ENCODE results near the gene ERP29. TPM values are rescaled to one million over a fixed set of nuclear protein-coding genes. Genes with fewer than 3 reads are reported as not detected.

The ERP29 gene
- total RNA-seq, 1 donor from 2014 or later, result 159 TPM

DNA sequence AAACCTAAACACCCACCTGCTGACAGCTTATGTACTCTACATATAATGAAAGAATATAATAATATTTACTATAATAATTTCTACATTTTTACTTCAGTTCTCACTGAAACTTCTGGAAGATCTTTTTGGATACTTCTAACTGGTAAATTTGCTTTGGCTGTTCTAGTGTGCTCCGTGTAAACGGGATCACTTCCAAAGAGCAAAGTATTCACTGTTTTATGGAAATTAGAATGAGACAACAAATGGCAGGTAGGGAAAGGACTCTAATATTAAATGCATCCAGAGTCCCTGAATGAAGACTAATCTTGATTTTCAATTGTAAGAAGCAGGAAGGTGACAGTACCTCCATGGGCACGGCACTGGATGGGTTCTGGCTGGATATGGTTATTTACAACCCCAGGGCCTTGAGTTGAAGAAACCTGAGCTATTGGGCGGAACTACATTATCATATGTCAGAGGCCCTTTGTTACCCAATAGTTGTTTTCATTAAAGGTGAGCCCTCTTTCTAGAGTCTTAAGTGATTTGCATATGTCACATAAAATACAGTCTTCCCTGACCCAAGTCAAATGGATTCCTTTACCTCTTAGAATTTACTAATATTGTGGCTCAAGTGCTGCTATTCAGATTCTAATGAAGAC, 10.7 kb downstream of the ERP29 start:
- FAIRE-seq (no peak), DNase-seq (ENCODE audit: low read depth) (no peak)
- Histone ChIP-seq H3K4me3 (ENCODE audit: low read depth, low read length) (no peak overlapping the region), H3K36me3 (ENCODE audit: control insufficient read depth, insufficient read depth, low read length) (peaks cover 11% of the 10 kb centered on the region), H3K27me3 (ENCODE audit: control insufficient read depth, insufficient read depth, low read length) (no peaks in the 10 kb centered on the region)
- no peak for TF ChIP-seq CTCF (IDR thresholded peaks at IDR 0.05; ENCODE audit: insufficient read depth, low read length, severe bottlenecking)

DNA sequence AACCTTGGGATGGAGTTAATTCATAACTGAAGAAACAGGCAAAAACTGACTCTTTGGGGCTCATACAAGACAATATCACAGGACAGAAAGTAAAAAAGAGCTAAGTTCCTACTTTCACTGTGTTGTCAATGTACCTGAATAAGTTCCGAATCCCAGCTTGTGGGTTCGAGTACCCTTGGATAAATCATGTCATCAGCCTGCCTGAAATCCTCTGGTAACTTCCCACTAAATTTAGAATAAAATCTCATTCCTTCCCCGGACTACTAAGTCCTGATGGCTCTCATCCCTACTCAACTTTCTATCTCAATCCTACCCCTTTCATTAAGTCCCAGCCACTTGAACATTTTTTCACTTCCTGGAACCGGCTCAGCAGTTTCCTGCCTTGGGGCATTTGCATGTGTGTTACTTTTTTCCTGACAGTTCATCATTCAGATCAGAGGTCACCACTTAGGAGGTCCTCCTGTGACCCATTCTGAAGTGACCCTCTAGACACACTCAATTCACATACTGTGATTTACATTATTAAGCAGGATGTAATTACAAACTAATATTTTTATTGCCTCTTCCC, 12.7 kb downstream of the ERP29 start:
- TF ChIP-seq CTCF (IDR thresholded peaks at IDR 0.05; ENCODE audit: insufficient read depth, low read length, severe bottlenecking), result no peak
- Histone ChIP-seq H3K36me3 (ENCODE audit: control insufficient read depth, insufficient read depth, low read length) (peaks cover 10% of the 10 kb centered on the region), H3K27me3 (ENCODE audit: control insufficient read depth, insufficient read depth, low read length) (no peaks in the 10 kb centered on the region), H3K4me3 (ENCODE audit: low read depth, low read length) (no peak overlapping the region)
- DNase-seq (ENCODE audit: low read depth) (peak; percentile 23), FAIRE-seq (no peak)

- TF ChIP-seq CTCF (IDR thresholded peaks at IDR 0.05; ENCODE audit: insufficient read depth, low read length, severe bottlenecking), result no peak
- DNase-seq (ENCODE audit: low read depth) (no peak), FAIRE-seq (no peak)
- Histone ChIP-seq H3K27me3 (ENCODE audit: control insufficient read depth, insufficient read depth, low read length) (no peaks in the 10 kb centered on the region), H3K4me3 (ENCODE audit: low read depth, low read length) (no peak overlapping the region), H3K36me3 (ENCODE audit: control insufficient read depth, insufficient read depth, low read length) (peaks cover 6% of the 10 kb centered on the region)
Measured at GRCh38 chr12:112029301-112029700, 16.1 kb downstream of the ERP29 start.

GRCh38 chr12:112031472-112031871, 18.2 kb downstream of the ERP29 start:
- TF ChIP-seq CTCF (IDR thresholded peaks at IDR 0.05; ENCODE audit: insufficient read depth, low read length, severe bottlenecking), result no peak
- no peak for FAIRE-seq
- Histone ChIP-seq H3K36me3 (ENCODE audit: control insufficient read depth, insufficient read depth, low read length) (peaks cover 10% of the 10 kb centered on the region), H3K4me3 (ENCODE audit: low read depth, low read length) (no peak overlapping the region), H3K27me3 (ENCODE audit: control insufficient read depth, insufficient read depth, low read length) (no peaks in the 10 kb centered on the region)
- DNase-seq (ENCODE audit: low read depth), result no peak

DNA sequence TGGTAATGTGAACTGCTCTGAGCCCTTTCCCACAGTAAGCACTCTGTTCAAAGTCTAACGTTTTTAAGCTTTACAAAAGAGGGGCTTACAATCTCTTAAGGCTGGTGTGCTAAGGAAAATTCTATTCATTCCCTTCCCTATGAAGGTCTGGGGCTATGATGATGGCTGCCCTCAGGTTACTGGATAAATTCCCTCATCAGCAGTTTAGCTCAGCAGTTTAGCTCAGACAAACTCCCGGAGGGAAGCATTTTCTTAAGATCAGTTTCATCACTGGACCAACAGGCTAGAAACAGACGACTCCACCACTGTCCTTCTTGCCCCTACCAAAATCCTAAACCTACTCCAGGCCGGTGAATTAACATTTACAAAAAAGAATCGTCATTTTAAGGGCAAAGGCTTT, 19.1 kb downstream of the ERP29 start:
- peaks cover 14% of the 10 kb centered on the region for H3K36me3 ChIP-seq (ENCODE audit: control insufficient read depth, insufficient read depth, low read length)
- no peak for DNase-seq (ENCODE audit: low read depth)
- no peaks in the 10 kb centered on the region for H3K27me3 ChIP-seq (ENCODE audit: control insufficient read depth, insufficient read depth, low read length)
- no peak overlapping the region for H3K4me3 ChIP-seq (ENCODE audit: low read depth, low read length)
- no peak for TF ChIP-seq CTCF (IDR thresholded peaks at IDR 0.05; ENCODE audit: insufficient read depth, low read length, severe bottlenecking)
- no peak for FAIRE-seq
